LNCAP (cell line): ENCODE data around the gene CYBC1.

Experiments
- TF ChIP-seq, protein P1 (sequence below): fragments of 450-650 bp; IDR thresholded peaks from 2 replicates; pipeline ENCODE4 v1.5.1; 2017; ENCODE audit warnings: mild to moderate bottlenecking

Gene CYBC1

DNA sequence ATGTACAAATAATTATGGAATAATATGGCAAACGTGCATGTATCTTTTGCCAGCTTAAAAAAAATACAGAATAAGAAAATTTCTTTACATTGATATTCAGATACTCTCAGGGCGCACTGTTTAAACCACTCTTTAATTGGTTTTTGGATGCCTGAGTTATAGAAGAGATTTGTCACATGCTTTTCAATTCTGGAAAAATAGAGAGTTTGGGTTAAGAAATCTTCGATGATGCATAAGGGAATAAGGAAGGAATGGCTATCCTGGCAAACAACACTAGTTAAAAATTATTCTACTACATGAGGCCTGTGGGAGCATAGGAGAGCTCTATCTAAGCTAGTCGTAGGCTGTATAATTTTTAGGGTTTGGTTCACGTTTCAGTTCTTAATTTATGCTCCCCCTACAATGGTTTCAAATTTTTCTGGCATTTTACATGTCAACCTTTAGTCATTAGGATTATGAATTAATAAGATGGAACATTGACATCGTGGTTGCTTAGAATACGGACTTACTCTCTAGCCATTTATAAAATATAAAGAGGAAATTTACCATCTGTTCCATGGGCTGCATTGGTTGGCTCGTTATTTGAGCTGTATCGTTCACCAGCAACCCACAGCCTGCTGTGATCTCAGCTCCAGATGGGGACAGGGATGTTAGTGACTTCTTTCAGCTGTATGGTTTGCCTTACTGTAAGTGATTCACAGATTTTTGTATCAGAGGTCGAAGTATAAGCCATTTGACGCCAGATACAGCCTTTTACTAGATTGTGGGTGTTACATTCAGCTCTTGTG, 23.9 kb upstream of the CYBC1 start:
- TF ChIP-seq, protein P1, sequence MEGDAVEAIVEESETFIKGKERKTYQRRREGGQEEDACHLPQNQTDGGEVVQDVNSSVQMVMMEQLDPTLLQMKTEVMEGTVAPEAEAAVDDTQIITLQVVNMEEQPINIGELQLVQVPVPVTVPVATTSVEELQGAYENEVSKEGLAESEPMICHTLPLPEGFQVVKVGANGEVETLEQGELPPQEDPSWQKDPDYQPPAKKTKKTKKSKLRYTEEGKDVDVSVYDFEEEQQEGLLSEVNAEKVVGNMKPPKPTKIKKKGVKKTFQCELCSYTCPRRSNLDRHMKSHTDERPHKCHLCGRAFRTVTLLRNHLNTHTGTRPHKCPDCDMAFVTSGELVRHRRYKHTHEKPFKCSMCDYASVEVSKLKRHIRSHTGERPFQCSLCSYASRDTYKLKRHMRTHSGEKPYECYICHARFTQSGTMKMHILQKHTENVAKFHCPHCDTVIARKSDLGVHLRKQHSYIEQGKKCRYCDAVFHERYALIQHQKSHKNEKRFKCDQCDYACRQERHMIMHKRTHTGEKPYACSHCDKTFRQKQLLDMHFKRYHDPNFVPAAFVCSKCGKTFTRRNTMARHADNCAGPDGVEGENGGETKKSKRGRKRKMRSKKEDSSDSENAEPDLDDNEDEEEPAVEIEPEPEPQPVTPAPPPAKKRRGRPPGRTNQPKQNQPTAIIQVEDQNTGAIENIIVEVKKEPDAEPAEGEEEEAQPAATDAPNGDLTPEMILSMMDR = no peak

DNA sequence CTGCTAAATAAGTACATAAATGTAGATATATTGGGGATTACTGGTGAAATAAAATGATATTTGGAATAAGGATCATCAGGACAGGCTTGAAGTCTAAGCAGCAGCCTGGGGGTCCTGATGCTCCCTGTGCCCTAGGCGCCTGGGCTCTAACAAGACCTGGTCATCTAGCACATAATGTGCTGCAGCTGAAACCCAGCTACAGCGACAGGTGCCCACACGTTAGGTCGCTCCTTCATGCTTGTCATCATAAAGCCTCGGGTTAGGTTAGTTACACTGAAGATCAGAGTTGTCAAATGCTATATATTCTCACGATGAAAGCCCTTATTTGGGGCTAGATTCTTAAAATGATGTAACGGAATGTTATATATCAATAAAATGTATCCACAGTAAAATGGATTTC, 19.5 kb upstream of the CYBC1 start:
- TF ChIP-seq, protein P1 = no peak

DNA sequence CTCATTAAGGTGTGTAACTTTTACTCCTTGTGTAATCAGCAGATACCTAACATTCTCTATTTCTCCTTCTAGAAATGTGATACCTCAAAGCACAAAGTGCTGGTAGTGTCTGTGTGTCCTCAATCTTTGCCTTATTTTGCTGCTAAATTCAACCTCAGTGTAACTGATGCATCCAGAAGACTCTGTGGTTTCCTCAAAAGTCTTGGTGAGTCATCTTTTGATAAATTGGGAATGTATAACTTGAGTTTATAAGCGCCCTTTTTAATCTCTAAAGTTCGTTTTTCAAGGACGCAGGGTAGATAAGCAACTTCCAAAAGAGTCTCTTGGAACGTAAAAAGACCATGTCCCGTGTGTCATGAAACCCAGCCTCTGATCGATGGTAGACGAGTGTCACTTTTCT, 18.1 kb upstream of the CYBC1 start:
- TF ChIP-seq, protein P1 = no peak

DNA sequence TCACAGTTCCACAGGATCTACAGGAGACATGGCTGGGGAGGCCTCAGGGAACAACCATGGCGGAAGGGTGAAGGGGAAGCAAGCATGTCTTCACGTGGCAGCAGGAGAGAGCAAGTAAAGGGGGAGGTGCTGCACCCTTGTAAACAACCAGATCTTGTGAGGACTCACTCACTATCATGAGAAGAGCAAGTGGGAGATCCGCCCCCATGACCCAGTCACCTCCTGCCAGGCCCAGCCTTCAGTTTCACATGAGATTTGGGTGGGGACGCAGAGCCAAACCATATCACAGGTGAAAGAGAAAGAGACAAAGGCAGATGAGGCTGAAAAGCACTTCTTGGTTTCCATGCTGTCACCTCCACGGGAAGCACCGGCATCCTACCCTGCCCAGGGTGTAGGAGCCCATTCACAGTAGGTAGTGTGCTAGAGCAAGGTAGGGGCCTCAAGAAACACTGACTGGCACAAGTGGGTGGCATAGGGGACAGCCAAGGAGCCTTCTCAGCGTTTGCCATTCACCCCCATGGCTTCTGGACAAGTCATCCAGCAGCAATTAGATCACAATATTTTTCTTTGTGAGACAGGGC, 14.6 kb upstream of the CYBC1 start:
- TF ChIP-seq, protein P1 = no peak

DNA sequence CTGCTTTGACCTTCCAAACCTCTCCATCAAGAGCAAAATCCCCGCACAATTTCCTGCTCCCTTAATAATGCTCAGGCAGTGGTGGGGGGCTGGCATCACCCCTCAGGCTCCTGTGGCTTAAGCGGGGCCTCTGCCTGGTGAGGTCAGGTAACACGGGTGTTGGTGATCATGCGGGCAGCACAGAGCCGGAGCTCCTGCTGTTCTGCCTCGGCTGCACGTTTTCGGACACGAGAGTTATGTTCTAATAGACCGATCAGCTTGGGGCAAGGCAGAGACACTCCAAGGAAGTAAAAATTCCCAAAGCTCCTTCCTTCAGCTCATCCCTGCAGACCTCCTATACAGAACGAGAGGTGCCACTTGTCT, 14.0 kb upstream of the CYBC1 start:
- TF ChIP-seq, protein P1 = no peak

DNA sequence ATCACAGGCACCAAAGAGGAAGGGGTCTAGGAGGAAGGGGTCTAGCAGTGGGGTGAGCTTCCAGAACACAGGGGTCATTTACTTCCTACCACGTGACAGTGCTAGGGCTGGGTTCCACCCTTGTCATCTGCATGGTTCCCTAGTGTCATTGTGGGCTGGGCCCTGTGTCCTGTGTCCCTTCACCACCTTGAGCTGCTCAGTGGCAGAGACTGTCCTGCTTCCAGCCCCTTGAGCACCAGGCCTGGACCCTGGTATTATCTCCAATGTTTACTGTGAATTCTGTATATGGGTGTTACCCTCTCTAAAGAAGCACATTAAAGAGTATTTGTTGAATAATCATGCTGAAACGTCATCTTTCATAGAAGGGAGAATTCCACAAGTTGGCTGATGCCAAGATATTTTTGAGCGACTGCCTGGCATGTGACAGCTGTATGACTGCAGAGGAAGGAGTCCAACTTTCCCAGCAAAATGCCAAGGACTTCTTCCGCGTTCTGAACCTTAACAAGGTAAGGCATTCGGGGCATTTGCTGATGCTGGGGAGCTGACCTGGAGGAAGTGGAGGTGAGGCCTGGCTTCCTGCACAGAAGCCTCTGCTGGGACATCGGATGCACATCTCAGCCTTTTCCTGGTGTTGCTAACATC, 13.5 kb upstream of the CYBC1 start:
- TF ChIP-seq, protein P1 = no peak

DNA sequence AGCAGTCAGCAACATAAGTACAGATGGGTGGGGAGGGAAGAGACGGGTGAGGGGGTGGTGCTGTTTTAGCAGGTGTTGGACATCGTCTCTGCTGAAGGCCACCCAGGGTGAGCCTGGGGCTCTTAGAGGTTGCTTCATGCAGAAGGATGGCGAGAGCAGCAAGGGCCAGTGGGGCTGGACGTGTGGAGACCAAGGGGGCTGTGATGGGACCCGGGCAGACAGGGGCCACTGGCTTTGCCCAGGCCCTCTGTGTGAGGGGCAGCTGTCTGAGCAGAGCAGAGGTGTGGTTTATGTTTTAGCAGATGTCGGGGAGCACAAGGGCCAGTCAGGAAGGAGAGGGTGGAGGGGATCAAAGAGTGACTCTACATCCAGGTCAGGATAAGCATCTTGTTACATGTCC, 12.8 kb upstream of the CYBC1 start:
- TF ChIP-seq, protein P1 = no peak
